ENCODE measurements around the gene MB.
"Not testable (repeated sequence)": the region's sequence is repeated elsewhere in the genome, so short reads cannot be mapped to it uniquely, and the experiment has no call there.

The MB gene

DNA sequence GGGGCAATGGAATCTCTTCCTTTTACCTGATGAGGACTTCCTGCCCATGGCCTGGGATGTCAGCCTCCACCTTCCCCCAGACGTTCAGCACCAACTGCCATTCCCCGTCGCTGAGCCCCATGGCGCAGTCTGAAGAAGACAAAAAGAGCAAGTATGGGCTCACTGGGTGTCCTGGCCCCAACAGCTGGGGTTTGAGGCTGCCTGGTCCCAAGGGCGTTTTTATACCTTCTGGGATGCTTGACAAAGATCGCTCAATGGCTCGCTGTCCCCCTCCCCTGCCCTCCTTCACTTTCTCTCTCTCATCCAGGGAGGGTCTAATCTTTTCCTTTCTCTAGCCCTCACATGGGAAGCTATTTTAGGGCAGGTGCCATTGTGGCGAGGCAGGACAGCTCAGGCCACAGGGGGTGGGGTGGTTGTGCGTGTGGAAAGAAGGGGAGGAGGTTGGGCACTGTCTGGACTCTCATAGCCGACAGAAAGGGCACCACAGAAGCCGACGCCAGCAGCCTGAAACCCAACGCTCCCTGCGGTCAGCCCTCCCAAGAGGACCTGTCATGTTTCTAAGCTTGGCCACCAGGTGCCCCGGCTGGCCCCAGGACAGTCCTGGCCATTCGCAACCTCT, at the start of gene MB:
Gene MB, minus strand, starts transcription at position 193 of the 619 bp plus-strand sequence. Its CDS starts 72 bp downstream, at position 121.
- Histone ChIP-seq H3K27ac (no peak within 1 kb of the TSS), H3K27me3 (peaks cover 33% of the 10 kb centered on the region), H3K36me3 (no peaks in the 10 kb centered on the region), H3K4me1 (ENCODE audit: control insufficient read depth in 1 of 2, insufficient read depth in 1 of 2, low read depth in 1 of 2, low read length in 1 of 2) (no peaks in the 10 kb centered on the region), H3K4me3 (ENCODE audit: low read depth in 1 of 2, low read length in 1 of 2) (no peak within 1 kb of the TSS), H3K9me3 (no peaks in the 10 kb centered on the region)
- TF ChIP-seq CTCF (IDR thresholded peaks at IDR 0.05), result no peak

DNA sequence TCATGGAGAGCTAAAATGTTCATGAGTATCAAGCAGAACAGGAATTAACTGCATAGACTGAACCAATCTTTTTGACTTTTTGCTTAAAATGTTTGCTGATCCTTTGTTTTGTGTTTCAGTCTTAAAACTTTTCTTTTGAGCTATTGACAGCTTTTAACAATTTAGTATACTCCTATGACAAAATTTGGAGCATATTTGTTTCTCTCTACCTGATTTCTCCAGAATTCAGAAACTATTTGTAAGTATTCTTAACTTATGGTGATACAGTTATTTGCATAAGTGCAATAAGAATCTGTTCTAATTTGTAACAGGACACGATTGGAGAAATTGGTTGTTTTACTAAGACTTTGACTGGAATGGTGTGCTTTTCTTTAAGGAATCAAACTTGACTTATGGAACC, 49.6 kb upstream of the MB start:
- not testable (repeated sequence) for H3K36me3 ChIP-seq, H3K9me3 ChIP-seq, H3K27me3 ChIP-seq

DNA sequence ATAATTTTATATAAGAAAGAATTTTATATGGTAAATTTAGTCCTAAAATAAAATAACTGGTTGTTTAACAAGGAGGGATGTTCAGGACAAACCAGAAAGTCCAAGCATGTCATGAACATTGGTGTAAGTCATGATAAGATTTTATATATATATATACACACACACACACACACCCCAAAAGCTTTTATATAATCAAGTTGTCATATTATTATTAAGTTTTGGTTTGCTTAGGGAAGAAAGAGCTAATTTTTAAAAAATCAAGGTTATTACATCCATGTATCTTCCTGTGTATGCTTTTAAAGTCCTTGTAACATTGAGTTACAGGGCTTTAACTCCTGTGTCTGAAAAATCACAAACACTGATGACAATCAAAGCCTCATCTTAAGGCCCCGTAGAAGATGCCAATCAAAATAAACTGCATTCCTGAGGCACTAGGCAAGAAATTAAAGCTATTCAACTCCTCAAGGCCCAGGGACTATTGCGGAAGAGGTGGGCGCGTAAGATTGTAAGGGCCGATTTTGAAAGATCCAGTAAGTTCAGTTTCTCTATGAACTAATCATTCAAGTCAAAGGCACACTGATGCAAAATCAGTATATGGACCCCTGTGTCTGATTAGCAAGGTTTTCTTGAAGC, 47.9 kb upstream of the MB start:
- Histone ChIP-seq H3K4me1 (ENCODE audit: control insufficient read depth in 1 of 2, insufficient read depth in 1 of 2, low read depth in 1 of 2, low read length in 1 of 2) (peaks cover 5 to 10% of the 10 kb centered on the region in 2 experiments), H3K36me3 (no peaks in the 10 kb centered on the region), H3K27me3 (no peaks in the 10 kb centered on the region), H3K27ac (no peak overlapping the region), H3K9me3 (no peaks in the 10 kb centered on the region), H3K4me3 (ENCODE audit: low read depth in 1 of 2, low read length in 1 of 2) (no peak overlapping the region)
- TF ChIP-seq CTCF (IDR thresholded peaks at IDR 0.05), result no peak

More for the DNA sequence above, 49.6 kb upstream of the MB start:
- not testable (repeated sequence) for H3K4me3 ChIP-seq (ENCODE audit: low read depth in 1 of 2, low read length in 1 of 2); H3K4me1 ChIP-seq (ENCODE audit: control insufficient read depth in 1 of 2, insufficient read depth in 1 of 2, low read depth in 1 of 2, low read length in 1 of 2); H3K27ac ChIP-seq

- TF ChIP-seq CTCF (IDR thresholded peaks at IDR 0.05), result no peak
- Histone ChIP-seq H3K9me3 (no peaks in the 10 kb centered on the region), H3K27ac (no peak overlapping the region), H3K27me3 (no peaks in the 10 kb centered on the region), H3K36me3 (peaks cover 17% of the 10 kb centered on the region), H3K4me1 (ENCODE audit: control insufficient read depth in 1 of 2, insufficient read depth in 1 of 2, low read depth in 1 of 2, low read length in 1 of 2) (peaks cover 5 to 12% of the 10 kb centered on the region in 2 experiments), H3K4me3 (ENCODE audit: low read depth in 1 of 2, low read length in 1 of 2) (no peak overlapping the region)
Observed at GRCh38 chr22:35663371-35663770, 46.2 kb upstream of the MB start.

- Histone ChIP-seq H3K36me3 (peaks cover 21% of the 10 kb centered on the region), H3K9me3 (no peaks in the 10 kb centered on the region), H3K4me1 (ENCODE audit: control insufficient read depth in 1 of 2, insufficient read depth in 1 of 2, low read depth in 1 of 2, low read length in 1 of 2) (peaks cover 5 to 12% of the 10 kb centered on the region in 2 experiments), H3K27me3 (no peaks in the 10 kb centered on the region), H3K27ac (no peak overlapping the region), H3K4me3 (ENCODE audit: low read depth in 1 of 2, low read length in 1 of 2) (no peak overlapping the region)
- TF ChIP-seq CTCF (IDR thresholded peaks at IDR 0.05), result no peak
Observed at GRCh38 chr22:35662914-35663313, 45.8 kb upstream of the MB start.

DNA sequence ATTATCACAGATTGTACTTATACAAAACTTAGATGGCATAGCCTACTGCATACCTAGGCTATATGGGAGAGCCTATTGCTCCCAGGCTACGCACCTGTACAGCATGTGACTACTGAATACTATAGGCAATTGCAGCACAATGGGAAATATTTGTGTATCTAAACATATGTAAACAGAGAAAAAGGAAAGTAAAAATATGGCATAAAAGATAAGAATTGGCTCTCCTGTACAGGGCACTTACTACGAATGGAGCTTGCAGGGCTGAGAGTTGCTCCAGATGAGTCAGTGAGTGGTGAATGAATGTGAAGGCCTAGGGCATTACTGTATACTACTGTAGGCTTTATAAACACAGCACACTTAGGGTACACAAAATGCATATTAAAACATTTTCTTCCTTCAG, 44.3 kb upstream of the MB start:
- peaks cover 9 to 18% of the 10 kb centered on the region in 2 experiments for H3K4me1 ChIP-seq (ENCODE audit: control insufficient read depth in 1 of 2, insufficient read depth in 1 of 2, low read depth in 1 of 2, low read length in 1 of 2)
- H3K9me3 ChIP-seq, result no peaks in the 10 kb centered on the region
- H3K27me3 ChIP-seq, result no peaks in the 10 kb centered on the region
- peaks cover 35% of the 10 kb centered on the region for H3K36me3 ChIP-seq
- TF ChIP-seq CTCF (IDR thresholded peaks at IDR 0.05), result no peak
- no peak overlapping the region for H3K27ac ChIP-seq
- no peak overlapping the region for H3K4me3 ChIP-seq (ENCODE audit: low read depth in 1 of 2, low read length in 1 of 2)

Data from neutrophil (primary cell).